Ectodermal cell (in vitro differentiated cells): ENCODE results near the gene STS.
A peak's percentile ranks its signal among the peaks of the same experiment; 100 is the strongest.

Experiments
- H3K27ac ChIP-seq: 2 replicates; pipeline ENCODE4 v1.7.0; 2013; ENCODE audit warnings: mild to moderate bottlenecking, low read depth, low read length; ENCODE audit not compliant: insufficient read depth, poor library complexity, severe bottlenecking
- H3K27me3 ChIP-seq: 2 replicates; pipeline ENCODE4 v1.7.0; 2013; ENCODE audit warnings: mild to moderate bottlenecking, low read length; ENCODE audit not compliant: insufficient read depth, control insufficient read depth, poor library complexity, severe bottlenecking
- H3K36me3 ChIP-seq: one replicate; pipeline ENCODE4 v1.7.0; 2013; ENCODE audit warnings: low read length; ENCODE audit not compliant: control insufficient read depth, insufficient read depth
- H3K4me1 ChIP-seq: one replicate; pipeline ENCODE4 v1.7.0; 2013; ENCODE audit warnings: low read length; ENCODE audit not compliant: control insufficient read depth, insufficient read depth
- H3K4me3 ChIP-seq: 2 replicates; pipeline ENCODE4 v1.7.0; 2013; ENCODE audit warnings: low read depth, low read length, control low read depth; ENCODE audit not compliant: insufficient read depth
- H3K9me3 ChIP-seq: 2 replicates; pipeline ENCODE4 v1.7.0; 2013; ENCODE audit warnings: mild to moderate bottlenecking, low read length, moderate library complexity; ENCODE audit not compliant: control insufficient read depth
- WGBS, 2 experiments: methylation state at CpG; one replicate each; pipeline ENCODE4 v1.1.7; 2013; ENCODE audit warnings: missing lambda C conversion rate in 2 of 2; 5-methylcytosine and 5-hydroxymethylcytosine counted together

Gene STS

DNA sequence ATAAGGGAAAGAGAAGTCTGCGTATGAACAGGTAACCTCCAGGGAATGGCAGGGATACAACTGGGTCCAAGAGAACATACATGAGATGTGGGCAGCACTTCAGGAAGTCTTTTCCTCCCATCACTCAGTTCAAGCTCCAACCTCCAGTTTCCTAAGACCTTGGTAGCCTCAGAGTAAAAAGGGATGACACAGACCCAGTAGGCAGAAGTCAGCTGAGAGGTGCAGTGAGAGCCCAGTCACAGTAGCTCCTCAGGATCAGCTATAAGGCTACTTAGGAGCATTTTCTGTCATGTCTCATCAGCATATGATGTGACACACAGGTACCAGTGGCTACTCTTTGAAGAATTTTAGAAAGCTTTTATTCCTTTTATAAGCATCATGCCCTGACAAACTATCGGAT, 12.5 kb upstream of the STS start:
- Histone ChIP-seq H3K27me3 (no peaks in the 10 kb centered on the region), H3K9me3 (no peaks in the 10 kb centered on the region), H3K36me3 (no peaks in the 10 kb centered on the region), H3K4me1 (no peaks in the 10 kb centered on the region), H3K27ac (no peak overlapping the region), H3K4me3 (no peak overlapping the region)
- WGBS, 2 experiments, result 92 to 98% methylated on average over 2 of the region's 2 CpGs

DNA sequence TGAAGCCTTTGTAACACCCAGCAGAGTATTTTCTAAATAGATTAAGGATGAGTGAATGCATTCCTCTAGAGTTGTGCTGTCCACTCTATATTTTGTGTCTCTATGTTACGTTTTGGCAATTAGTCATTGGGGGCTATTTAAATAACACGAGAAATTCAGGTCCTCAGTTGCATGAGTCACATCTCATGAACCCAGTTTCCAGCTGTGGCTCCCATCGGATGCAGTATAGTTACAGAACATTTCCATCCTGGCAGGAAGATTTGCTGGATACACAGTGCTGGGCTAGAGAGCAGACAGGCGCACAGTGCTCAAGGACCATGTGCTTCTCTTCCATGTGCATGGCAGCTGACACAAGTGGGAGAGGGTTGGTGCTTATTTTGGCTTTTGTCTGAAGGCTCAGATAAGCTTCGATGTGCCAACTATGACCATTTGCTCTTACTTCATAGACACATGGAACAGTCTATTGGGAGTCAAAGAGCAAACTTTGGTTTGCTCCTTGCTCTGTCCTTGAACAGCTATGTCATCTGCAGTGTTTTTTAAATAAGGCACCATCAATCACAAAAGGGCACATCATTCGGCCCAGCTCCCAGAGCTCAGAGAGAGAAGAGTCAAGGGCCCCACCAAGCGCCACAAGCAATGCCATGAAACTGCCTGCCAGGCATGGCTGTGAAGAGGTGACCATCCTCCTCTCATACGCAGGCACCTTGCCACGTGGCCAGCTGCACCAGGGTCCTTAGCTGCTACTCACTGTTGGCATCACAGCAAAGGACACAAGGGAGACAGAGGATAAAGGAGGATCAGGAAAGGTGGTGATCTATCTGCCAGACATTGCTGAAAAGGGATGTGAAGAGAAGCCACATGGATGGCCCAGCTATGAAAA, 8.1 kb upstream of the STS start:
- no peak overlapping the region for H3K4me3 ChIP-seq
- H3K4me1 ChIP-seq, result no peaks in the 10 kb centered on the region
- H3K9me3 ChIP-seq, result no peaks in the 10 kb centered on the region
- no peak overlapping the region for H3K27ac ChIP-seq
- no peaks in the 10 kb centered on the region for H3K36me3 ChIP-seq
- H3K27me3 ChIP-seq, result no peaks in the 10 kb centered on the region
- WGBS, 2 experiments, result 92 to 93% methylated on average over 9 of the region's 9 CpGs

- Histone ChIP-seq H3K4me1 (no peaks in the 10 kb centered on the region), H3K4me3 (no peak overlapping the region)
- 100% methylated on average over 1 of the region's 1 CpG; no CpG with 5 or more reads in 1 of the 2 experiments for WGBS, 2 experiments
Measured at GRCh38 chrX:7143076-7143475, 4.4 kb upstream of the STS start.

GRCh38 chrX:7143941-7144525, 3.5 kb upstream of the STS start:
- Histone ChIP-seq H3K4me1 (no peaks in the 10 kb centered on the region), H3K27me3 (no peaks in the 10 kb centered on the region), H3K9me3 (no peaks in the 10 kb centered on the region), H3K4me3 (no peak overlapping the region), H3K36me3 (no peaks in the 10 kb centered on the region), H3K27ac (no peak overlapping the region)
- WGBS, 2 experiments, result 87 to 94% methylated on average over 5 to 8 of the region's 8 CpGs

More at GRCh38 chrX:7143076-7143475, 4.4 kb upstream of the STS start:
- Histone ChIP-seq H3K27me3 (no peaks in the 10 kb centered on the region), H3K27ac (no peak overlapping the region), H3K9me3 (no peaks in the 10 kb centered on the region), H3K36me3 (no peaks in the 10 kb centered on the region)

- Histone ChIP-seq H3K27ac (no peak overlapping the region), H3K27me3 (no peaks in the 10 kb centered on the region), H3K4me1 (no peaks in the 10 kb centered on the region), H3K36me3 (no peaks in the 10 kb centered on the region), H3K4me3 (no peak overlapping the region), H3K9me3 (no peaks in the 10 kb centered on the region)
- WGBS, 2 experiments, result 87 to 100% methylated on average over 3 of the region's 3 CpGs
Measured at GRCh38 chrX:7145454-7145853, 2.1 kb upstream of the STS start.

DNA sequence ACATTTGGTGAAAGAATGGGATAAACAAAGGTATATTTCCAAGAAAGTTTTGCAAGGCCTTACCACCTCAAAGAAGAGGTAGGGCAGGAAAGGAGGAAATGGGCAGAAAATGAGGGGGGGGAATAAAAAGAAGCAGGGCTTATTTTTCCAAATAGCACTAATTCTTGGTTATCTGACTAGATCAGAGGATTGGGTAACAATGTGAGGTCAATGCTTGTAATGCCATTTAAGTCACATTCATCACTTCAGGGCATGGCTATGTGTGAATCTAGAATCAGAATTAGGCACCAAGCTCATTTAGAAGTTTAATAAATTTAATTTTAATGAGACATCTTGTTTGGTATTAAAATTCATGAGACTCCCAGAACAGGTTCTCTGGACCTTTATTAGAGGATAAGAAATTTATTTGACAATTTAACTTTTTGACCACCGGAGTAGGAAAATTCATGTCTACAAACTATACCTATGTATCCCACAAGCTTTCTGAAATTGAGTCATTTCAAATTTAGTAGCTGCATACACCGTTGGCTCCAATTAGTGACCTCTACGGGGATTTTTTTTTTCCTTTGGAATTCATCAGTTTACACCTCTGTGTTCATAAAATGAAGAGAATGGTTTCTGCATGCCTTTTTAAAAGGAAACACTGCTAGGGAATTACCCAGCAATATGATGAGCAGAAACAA, 1.4 kb upstream of the STS start:
- Histone ChIP-seq H3K27me3 (no peaks in the 10 kb centered on the region), H3K36me3 (no peaks in the 10 kb centered on the region), H3K27ac (no peak overlapping the region), H3K9me3 (no peaks in the 10 kb centered on the region), H3K4me3 (no peak overlapping the region), H3K4me1 (no peaks in the 10 kb centered on the region)
- 87 to 100% methylated on average over 2 to 3 of the region's 3 CpGs for WGBS, 2 experiments

DNA sequence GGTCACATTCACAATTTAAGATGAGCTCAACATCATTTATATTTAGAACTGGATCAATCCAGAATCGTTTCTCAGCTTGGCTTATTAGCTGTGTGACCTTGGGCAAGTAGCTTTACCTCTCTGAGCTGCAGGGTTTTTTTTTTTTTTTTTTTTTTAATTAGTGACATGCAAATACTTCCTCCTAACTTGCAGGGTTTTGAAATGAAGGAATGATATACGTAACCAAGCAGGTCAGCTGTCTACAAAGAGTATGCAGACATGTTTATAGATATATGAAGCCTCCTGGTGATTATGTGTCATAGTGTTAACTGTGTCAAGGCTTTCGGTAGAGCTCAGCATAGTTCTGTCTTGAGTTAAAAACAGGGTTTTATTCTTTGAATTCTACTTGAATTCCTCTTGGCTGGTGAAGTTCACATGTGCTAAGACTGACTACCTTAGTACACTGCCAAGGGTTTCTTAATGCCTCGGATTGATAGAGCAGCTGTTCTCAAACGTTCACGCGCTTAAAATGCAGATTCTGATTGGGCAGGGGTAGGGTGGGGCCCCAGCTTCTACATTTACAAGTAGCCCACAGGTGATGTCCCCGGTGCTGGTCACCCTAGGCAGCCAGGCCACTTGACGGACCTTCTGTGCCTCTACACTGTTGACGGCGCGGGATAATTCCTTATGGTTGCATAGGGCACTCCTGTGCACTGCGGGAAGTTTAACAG, 654 bp upstream of the STS start:
- Histone ChIP-seq H3K27ac (no peak overlapping the region), H3K9me3 (no peaks in the 10 kb centered on the region), H3K36me3 (no peaks in the 10 kb centered on the region), H3K27me3 (no peaks in the 10 kb centered on the region), H3K4me3 (peak overlapping the region; percentile 71), H3K4me1 (no peaks in the 10 kb centered on the region)
- 30 to 39% methylated on average over 12 to 13 of the region's 13 CpGs for WGBS, 2 experiments

GRCh38 chrX:7147978-7148854, 704 bp downstream of the STS start, which contains the start of gene PUDP:
TSS of gene PUDP (minus strand) at chrX:7148153. CDS start at chrX:7148113, 40 bp downstream.
- H3K4me1 ChIP-seq, result no peaks in the 10 kb centered on the region
- no peaks in the 10 kb centered on the region for H3K9me3 ChIP-seq
- H3K27ac ChIP-seq, result peak within 1 kb of the TSS; percentile 76
- WGBS, 2 experiments, result 0% methylated on average over 73 to 74 of the region's 76 CpGs
- no peaks in the 10 kb centered on the region for H3K27me3 ChIP-seq
- no peaks in the 10 kb centered on the region for H3K36me3 ChIP-seq
- H3K4me3 ChIP-seq, result peak within 1 kb of the TSS; percentile 71

- no peaks in the 10 kb centered on the region for H3K4me1 ChIP-seq
- H3K9me3 ChIP-seq, result no peaks in the 10 kb centered on the region
- H3K27ac ChIP-seq, result no peak overlapping the region
- no peaks in the 10 kb centered on the region for H3K27me3 ChIP-seq
- no peak overlapping the region for H3K4me3 ChIP-seq
- H3K36me3 ChIP-seq, result no peaks in the 10 kb centered on the region
- WGBS, 2 experiments, result 83 to 96% methylated on average over 2 to 4 of the region's 5 CpGs
Measured at GRCh38 chrX:7149411-7149810, 1.9 kb downstream of the STS start.
